HG03045 (cell line): ENCODE data around the gene COLQ.
"Not testable (repeated sequence)": the region's sequence is repeated elsewhere in the genome, so short reads cannot be mapped to it uniquely, and the experiment has no call there.

Experiments
- ATAC-seq: cut with Tn5 transposase; IDR thresholded peaks from one replicate; pipeline ENCODE4 v1.9.1; 2021; ENCODE audit warnings: mild to moderate bottlenecking, moderate library complexity; ENCODE audit not compliant: unreplicated experiment

COLQ gene

GRCh38 chr3:15521573-15521965 is at the start of gene COLQ:
Gene COLQ (minus strand): TSS chr3:15521706. CDS start chr3:15521625, 81 bp downstream.
- ATAC-seq: no peak

- ATAC-seq: no peak
Measured at GRCh38 chr3:15563190-15563589, 41.7 kb upstream of the COLQ start.

GRCh38 chr3:15562560-15562959 is 41.1 kb upstream of the COLQ start:
- no peak for ATAC-seq

- ATAC-seq: no peak
Measured at GRCh38 chr3:15558581-15558980, 37.1 kb upstream of the COLQ start.

GRCh38 chr3:15557511-15557946 is 36.0 kb upstream of the COLQ start:
- no peak for ATAC-seq

DNA sequence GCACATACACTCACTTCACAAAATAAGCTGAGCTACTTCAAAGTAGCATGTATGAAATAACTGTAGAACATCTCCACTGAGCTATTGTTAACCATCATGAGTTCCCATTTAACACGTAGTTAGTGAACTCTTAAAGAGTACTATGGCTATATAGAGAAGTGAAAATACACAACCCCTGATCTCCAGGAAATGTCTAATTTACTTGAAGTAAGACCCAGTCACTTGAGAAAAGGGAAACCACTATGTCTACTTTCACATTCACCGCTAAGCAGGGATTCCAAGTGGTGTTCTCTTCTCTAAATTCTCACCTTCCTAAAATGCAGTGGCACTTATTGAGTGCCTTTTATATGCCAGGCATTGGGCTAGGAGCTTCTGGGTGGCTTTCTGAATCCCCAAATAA is 35.0 kb upstream of the COLQ start:
- peak; percentile 77 for ATAC-seq

DNA sequence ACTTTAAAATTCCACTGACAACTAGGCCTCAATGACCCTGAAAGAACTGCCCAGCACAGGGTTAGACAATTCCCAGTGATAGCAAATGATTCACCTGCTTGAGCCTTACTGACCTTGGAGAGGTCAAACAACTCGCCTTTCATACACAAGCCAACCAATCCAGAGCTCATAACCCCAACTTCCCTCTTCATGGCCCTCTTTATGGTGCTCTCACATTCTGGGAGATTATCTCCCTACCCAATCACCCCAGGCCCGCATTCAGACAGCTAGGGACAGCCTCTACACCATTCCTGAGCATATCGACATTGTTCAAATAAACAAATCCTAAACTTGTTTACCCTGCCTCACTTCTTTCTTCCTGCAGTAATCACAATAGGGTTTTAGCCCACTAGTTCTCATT is 32.2 kb upstream of the COLQ start:
- no peak for ATAC-seq

GRCh38 chr3:15551902-15552301 is 30.4 kb upstream of the COLQ start:
- no peak for ATAC-seq

DNA sequence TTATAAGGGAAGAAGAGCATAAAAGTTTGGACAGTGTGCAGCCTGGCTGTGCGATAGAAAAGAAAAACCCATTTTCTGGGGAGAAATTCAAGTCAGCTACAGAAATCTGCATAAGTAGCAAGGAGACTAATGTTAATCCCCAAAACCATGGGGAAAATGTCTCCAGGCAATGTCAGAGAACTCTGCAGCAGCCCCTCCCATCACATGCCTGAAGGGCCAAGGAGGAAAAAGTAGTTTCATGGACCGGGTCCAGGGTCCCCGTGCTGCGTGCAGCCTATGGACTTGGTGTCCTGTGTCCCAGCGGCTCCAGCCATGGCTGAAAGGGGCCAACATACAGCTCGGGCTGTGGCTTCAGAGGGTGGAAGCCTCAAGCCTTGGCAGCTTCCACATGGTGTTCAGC is 28.3 kb upstream of the COLQ start:
- ATAC-seq: no peak

DNA sequence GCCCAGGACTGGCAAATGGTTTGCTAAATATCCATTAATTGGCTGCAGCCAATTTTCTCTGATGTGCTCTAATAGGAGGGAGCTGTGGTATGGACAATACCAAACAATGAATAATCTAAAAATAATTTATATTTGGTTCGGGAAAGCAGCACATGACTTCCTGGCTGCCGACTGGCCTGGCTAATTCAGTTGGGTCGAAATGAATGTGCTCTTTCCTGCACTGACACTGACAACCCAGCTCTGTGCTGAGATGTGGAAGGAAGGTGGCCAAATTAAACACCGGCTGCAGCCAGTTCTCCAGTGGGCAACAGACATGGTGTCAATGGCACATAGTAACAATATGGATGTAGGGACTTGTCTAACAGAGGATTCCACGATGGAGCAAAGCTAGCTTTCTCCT is 21.1 kb upstream of the COLQ start:
- no peak for ATAC-seq

GRCh38 chr3:15541371-15541770 is 19.9 kb upstream of the COLQ start:
- ATAC-seq: no peak

DNA sequence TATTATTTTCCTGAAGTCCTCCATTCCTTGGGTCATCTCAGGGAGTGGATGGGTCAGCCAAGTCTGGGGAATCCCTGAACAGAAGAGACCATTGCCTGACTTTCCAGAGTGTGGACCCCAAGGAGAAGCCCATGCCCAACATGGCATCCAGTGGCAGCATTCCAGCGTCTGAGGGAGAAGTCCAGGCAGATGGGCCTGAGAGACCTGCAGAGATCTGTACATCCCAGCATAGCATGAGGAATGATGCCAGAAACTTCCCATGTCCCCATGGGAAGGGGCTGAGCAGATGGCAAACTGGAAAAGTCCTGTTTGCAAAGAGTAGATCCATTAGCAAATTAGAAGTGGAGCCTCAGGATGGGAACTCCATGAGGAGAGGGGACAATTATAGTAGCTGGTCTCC is 17.6 kb upstream of the COLQ start:
- ATAC-seq: no peak

DNA sequence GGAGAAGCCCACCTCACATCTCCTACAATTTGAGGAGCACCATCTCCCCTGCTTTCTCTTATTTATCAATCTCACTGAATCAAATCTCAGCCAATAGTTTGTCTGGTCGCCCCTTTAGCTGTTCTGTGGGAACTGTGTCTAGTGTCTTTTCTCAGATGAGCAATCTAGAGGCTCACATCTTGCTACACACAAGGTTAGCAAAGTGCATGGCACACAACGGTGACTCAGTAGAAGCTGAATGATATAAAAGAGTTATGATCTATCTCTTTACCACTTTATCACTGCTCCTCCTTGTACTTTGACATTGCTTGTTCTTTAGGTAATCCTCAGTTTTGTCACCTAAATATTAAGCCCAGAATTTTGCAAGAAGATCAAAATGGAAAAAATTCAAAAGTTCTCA is 16.8 kb upstream of the COLQ start:
- no peak for ATAC-seq

DNA sequence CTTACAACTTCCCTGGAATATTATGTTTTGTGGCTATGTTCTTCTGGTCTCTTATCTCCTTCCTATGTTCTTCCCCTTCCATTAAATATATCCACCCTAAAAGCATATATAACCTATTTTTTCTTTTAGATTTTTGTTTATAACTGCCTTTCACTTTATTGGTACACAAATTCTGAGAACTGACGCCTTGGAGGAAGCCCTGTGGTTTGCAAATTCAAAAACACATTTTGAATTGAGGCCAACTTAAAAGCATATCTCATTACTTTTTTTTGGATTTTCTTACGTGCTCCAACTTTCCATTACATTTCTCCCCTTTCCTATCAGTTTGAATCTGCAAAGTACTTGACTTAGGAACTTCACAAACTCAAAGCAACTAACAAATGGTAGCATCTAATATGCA is 15.3 kb upstream of the COLQ start:
- no peak for ATAC-seq

DNA sequence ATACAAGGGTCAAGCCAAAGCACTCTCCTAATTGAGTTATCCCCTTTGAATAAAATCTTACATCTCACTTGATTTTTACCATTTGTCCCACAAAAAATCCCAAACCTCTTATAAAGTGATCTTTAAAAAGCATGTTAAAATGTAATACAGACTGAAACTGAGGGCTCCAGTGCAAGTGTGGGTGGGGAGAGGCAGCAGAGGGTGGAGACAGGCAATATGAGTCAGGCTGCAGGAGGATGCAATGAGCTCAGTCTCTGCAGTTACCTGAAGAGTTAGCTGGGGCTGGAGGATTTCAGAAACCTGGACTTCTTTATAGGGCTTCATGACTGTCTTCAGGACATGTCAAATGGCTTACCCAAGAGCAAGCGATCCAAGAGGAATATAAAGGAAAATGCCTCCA is 14.2 kb upstream of the COLQ start:
- ATAC-seq: no peak

- ATAC-seq: not testable (repeated sequence)
Measured at GRCh38 chr3:15532614-15533013, 11.1 kb upstream of the COLQ start.

GRCh38 chr3:15531346-15531745 is 9.8 kb upstream of the COLQ start:
- ATAC-seq: no peak

DNA sequence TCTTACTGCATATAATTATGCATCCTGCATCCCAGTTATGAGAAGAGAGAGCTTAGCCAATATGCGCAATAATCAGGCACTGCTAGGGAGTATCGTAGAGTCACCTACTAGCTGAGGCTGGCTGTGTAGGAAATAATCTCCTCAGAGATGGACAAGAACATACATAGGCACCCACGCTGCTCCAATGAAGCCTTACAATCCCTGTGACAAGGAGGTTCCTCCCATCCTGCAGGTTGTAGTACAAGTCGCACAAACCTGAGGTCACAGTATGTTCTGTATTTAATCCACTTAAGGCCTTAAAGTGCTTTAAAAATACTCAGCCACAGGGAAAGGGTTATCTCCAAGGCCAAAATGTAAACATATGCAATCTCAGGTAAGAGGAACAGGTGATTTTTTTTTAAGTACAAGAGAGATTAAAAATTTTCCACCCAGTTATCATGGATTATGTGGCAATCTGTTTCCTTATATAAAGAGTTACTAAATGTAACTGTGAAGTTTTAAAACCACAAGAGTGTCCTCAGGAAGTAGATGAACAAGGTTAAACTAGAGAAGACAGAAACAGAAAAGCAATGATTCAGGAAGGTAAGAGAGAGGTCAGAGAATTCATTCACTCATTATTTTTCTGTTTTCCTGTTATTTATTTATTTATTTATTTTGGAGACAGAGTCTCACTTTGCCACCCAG is 7.5 kb upstream of the COLQ start:
- ATAC-seq: no peak

DNA sequence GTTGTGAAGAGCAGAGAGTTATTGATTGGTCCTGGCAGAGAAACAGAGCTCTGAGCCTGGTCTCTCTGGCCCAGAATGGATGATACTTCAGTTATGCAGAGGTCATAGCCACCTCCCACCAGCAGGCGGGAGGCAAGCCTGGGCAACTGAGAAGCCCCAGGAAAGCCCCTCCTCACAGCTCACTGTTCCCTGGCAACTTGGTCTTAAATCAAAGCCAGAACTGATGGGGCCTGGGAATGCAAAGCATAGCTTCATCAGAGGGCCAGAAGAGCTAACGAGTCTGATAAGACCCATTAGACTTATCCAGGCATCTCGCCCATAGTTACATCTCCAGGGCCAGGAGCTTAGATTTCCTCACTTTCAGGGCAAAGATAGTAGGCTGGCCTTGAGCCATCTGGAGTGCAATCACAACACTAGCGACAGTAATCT is 5.5 kb upstream of the COLQ start:
- ATAC-seq: no peak

- ATAC-seq: no peak
Measured at GRCh38 chr3:15525790-15526189, 4.3 kb upstream of the COLQ start.

- no peak for ATAC-seq
Measured at GRCh38 chr3:15523660-15524417, 2.3 kb upstream of the COLQ start.

DNA sequence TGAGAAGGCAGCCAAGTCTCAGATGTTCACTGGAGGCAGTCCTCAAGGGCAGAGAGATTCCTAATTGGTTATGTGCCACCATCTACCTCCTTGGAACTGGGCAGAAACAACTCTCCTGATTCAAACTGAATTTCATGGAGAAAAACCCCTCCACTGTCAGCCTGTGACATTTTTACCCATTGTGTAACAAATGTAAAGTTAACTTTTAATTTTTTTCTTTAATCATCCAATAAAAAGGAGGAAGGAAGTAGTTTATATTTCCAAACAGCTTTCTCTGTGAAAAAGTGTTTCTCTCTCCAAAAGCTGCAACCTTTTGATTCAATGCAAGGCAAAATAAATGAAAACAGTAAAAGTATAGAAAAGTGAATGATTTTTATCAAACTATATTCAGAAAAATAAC is 510 bp upstream of the COLQ start:
- ATAC-seq: no peak
